HG03439 (cell line): ENCODE results near the gene KAT7.
"Not testable (repeated sequence)": the region's sequence is repeated elsewhere in the genome, so short reads cannot be mapped to it uniquely, and the experiment has no call there.

Experiments used
- ATAC-seq: cut with Tn5 transposase; IDR thresholded peaks from one replicate; pipeline ENCODE4 v1.9.1; 2021; ENCODE audit warnings: mild to moderate bottlenecking, moderate library complexity; ENCODE audit not compliant: unreplicated experiment

Gene KAT7

DNA sequence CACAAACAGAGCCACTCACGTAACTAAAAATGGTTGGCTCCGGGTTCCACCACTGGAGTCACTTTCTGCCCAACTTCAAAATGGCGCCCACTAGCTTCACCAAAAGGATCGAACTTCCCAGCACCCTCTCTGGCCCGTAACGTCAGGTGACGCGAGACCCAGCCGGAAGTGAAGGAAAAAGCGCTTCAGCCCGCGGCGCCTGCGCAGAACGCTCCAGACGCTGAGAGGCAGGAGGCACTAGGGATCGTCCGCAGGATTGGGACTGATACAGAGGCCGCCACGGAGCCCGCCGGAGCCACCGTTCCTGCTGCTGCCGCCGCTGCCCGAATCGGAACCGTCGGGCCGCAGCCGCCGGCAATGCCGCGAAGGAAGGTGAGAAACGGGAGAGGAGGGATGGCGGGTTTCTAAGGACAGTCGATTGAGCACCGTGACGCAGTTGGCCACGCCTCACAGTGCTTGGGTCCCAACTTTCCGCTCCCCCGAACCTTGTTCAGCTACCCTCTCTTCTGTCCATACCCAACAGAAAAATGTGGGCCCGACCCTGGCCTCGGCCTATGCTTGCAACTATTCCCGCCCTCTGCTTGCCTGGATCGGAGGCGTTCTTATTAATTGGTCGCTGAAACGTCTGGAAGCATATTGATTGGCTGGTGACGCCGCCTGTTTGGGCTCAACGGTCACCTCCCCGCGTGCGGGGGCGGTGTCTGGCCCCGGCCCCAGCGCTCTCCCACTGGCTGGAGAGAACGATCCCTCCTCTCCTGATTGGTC lies at the start of gene KAT7:
Gene KAT7 (plus strand): TSS at position 204 of the 765 bp plus-strand sequence. CDS start 154 bp downstream, at position 358.
- ATAC-seq: peak; percentile 91

DNA sequence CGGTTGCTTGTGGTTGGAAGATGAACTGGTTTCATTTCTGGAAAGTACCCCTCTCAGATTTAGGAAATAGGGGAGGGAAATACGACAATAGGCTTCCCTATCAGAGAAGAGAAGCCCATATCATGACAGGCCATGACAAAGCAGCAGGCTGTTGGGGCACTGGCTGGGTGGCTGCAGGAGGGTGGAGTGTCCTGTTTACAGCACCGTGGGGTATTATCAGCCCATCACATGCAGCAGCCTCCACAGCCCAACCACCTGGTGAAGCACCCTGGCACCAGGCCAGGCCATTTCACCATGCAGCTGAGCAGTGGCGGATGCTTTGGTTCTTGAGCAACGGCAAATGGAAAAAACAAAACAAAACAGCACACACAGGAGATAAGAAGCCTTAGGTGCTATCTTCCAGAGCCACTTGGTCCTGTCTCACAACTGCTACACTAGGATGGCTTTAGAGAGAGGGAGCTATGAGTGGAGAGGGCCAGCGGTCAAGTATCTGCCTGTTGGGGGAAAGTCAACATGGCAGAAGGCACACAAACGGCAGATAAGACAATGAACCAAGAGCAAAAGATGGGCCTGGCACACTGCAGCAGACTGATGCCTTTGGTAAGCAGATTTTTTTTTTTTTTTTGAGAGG lies 48.7 kb upstream of the KAT7 start:
- no peak for ATAC-seq

DNA sequence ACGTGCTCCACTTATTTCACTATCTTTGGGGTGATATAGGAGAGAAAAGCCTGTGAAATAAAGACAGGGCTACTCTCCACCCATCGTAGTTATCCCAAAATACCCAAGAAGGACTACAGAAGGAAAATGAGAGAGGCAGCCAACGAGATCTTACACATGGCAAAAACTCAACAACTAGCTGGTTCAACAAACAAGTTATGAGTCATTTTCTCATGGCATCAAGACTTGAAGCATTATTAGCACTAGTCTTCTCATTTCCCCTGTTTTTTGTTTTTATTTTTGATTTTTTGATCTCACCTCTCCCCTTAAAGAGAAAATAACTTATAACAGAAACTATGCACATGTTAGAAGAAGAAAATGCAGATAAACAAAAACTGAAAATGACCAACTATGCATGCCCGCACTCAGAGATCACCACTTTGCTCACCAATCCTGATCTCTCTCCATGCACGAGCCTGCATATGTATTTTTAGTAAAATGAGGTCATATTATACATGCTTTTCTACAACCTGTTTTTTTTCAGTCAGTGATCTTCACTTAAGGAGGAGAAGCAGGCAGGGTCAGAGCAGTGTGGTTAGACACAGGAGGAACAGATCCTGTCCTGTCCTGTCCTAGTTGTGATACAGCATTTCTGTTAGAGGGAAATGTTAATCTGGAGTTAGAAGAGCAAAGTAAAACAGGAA lies 47.3 kb upstream of the KAT7 start:
- ATAC-seq: peak; percentile 42

DNA sequence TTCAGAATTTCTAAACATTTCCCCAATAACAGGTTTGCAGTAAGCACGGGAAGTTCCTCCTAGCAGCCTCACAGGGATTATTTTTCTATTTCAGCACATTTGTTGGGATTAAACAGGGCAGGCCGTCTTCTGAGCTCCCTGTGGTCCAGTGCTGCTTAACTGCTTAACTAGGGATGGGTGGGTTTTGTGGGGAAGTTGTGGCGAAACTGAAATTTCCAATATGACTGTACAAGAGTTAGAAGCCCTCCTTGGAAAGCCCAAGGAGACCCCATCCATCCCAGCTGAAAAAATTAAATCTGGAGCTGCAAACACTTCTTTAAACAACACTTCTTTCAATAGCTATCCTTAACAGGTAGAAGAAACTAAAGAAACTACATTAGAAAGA lies 46.8 kb upstream of the KAT7 start:
- ATAC-seq: no peak

DNA sequence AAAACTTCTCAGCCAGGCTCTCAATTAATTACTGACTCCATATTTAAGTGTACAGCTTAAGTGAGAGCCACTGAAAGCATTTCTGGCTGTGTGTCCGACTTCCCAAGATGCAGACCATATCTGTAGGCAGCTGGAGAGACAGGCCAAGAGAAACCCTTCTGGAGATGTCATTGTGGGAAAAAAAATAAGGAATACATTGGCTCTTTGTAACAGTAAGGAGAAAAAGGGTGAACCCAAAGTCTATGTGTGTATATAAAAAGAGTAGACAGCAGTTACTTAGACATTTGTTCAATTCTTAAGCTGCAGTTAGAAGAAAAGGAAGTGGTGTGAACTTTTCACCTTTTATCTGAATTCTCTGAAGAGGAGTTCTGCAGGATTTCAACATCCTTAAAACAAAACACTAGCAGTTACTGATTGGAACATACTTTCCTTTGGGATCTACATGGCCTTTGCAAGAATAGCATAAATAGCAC lies 46.3 kb upstream of the KAT7 start:
- ATAC-seq: no peak

DNA sequence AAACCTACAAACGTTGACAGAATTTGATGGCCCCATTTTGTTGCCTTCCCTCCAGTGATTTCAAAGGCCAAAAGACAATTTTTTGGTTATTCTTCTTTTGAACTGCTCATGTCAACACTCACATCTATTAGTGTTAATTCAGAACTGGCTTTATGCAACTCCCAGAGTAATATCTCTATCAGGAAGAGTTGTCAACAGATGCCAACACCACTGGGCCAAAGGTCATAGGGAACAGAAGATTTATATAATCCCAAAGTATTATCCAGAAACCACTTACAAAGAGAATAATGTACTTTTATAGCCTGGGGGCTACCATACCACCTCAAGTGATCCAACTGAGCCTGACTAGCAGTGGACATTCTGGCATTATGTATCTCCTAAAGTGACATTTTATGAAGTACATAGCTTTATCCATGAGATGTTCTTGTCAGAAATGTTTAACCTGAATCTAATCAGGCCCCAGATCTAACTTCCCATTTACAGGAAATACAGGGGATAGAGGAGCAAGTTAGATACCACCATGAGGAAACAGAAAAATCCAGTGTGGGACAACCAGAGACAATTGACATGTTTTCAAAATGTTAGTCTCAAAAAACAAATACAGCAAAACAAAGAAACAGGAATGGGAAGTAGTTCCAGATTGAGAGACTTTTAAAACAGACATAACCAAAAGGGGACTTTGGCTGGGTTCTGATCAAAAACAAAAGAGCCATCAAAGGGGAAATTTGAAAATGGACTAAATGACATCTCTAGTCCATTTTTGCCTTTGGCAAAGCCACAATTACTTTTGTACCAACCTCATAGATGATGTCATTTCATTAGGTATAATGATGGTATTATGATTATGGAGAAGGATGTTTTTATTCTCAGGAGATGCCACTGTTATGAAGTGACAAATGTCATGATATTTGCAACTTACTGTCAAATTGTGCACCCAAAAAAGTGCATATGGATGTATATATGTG lies 43.0 kb upstream of the KAT7 start:
- ATAC-seq: no peak

DNA sequence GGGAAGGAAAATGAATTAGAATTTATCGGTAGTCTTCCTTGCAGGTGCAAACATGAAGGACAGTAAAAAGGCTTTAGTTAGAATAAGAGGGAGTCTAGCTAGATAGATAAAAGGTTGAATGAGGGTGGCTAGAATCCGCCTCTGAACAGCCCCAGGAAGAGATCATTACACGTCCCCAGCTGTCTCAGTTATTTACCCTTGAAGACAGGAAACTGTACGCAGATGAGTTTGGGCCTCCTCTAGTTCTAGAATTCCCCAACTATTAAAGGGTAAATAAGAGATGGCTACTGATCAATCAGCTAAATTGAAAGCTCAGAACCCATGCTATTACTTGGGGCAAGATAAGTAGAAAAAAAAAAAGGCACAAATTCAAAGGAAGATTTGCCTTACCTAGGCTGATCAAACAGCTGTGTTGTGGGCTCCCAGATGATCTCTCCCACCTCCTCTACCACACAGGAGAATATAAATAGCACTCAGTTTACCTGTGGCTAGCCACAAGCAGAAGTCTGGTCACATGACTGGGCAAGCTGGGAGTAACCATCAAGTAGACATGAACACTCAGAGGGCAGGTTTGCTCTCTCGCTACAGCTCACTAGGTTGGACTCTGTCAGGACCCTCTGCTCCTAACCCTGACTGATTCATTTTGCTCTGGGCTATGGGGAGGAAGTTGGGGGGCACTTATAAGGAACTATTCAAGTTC lies 41.5 kb upstream of the KAT7 start:
- peak; percentile 57 for ATAC-seq

DNA sequence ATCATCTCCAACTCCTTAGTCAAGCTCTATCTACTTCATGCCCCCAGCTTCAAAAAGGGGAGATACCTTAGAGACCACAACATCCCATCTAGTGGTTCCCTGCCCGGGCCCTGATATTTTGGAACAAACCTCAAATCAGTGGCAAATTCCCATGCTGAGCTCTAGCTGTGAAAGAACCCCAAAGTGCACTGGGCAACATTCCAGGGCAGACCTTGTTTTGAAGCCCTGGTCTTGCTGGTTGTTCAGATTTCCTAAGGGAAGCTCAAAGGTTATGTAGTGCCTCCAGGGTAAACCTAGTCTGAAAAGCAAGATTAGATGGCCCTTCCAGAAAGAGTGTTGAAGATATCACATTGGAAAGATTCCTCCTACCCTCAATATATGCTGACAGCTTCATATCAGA lies 40.8 kb upstream of the KAT7 start:
- no peak for ATAC-seq

DNA sequence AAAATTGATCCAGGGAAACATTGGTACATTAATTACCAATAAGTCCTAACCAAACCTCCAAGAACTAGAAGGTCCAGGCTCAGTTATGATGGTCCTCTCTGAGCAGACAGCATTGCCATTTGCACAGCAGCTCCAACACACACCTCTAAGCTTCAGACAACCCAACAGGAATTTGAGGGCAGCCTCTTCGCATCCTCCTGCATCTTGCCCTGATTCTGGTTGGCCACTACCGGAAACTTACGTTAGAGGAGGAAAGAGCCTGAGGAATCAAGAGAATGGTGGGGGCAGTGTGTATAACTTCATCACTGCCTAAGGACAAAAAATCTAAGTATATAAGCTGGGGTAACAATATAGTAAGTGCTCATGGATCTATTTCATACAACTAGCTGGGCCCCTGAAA lies 40.3 kb upstream of the KAT7 start:
- no peak for ATAC-seq

DNA sequence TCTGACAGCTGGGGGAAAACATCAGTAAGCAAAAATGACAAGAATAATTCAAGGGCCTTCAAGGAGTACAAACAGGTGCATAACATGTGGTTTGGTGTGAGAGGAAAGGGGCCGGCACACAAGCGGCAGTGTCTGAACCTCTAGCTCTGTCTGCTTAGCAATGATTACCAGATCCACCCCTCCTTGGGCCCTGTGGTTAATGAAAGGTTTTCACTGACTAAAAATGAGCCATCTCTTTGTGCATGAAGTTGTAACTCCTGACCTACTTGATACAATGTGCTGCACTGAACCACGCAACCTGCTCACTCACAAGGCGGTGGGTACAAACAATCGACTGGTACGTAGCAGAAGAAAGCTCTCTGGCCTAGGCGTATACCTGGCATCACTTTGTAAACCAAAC lies 39.7 kb upstream of the KAT7 start:
- peak; percentile 77 for ATAC-seq

DNA sequence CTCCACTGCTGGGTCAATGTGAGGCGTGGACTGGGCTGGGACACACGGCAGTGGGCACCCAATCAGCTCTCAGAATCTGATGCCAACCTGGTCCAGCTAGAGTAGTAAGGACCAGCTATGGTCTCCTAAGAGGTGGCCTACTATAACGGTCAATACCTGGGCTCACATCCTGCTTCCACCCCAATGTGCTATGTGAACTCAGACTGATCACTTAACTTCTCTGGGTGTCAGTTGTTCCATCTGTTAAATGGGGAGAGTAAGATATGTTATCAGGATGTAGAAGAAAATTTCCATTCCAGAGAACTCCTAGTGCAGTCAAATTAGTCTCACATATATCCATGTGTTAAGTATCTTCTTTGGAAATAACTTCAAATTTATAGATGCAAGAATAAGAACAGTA lies 38.8 kb upstream of the KAT7 start:
- ATAC-seq: no peak

DNA sequence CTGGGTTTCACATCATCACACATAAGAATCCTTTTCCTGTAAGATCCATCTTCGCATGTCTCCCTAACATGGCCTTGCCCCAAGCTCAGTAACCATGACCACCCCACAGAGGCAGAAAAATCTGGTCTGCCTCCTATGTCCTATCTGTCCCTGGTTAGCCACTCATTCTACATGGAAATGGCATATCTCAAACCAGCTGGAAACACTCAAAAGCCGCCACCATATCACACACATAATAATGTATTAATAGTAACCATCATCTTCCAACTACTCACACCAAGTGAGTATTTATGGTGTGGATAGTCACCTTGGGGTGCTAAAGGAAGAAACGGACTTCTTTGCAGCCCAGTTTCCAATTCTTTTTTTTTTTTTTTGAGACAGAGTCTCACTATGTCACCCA lies 36.0 kb upstream of the KAT7 start:
- no peak for ATAC-seq

DNA sequence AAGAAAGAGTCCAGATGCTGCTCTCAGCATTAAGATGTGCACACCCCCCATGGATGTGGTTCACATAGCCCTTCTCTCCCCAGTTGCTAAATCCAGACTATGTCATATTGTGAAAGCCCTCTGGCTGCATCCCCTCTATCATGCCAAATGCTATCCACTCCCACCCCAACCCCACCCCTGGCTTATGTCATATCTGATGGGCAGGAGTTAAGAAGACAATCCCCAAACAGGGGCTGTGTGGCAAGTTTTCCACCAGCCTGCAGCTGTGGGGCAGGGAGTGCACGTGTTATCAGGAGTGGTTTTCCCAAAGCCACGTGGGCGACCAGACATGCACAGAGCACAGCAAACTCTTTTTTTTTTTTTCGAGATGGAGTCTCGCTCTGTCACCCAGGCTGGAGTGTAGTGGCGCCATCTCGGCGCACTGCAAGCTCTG lies 34.5 kb upstream of the KAT7 start:
- no peak for ATAC-seq

DNA sequence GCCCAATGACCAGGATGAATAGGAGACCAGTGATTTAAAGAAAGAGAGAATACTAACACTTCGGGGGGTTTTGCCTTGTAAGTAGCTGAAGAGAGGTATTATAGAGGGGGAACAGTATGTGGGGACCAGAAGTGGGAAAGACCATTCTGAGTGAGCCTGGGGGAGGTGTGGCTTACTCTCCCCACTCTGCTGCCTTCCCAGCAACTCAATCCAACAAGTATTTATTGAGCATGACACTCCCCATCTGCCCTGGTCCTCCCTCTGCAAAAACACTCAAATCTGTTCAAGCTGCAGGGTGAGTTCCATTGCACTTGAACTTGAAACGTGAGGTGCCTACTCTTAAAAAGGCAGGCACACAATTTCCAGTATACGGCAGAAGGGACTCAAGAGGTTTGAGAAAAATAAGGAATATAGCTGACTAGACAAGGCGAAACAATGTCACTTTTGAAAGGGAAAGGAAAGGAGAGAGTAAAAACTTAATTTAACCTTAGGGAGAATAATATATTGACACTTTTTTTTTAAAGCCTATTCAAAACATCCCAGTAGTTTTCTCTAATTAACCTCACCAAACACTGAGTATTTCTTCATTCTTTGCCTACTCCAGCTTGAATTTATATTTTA lies 32.7 kb upstream of the KAT7 start:
- ATAC-seq: no peak

DNA sequence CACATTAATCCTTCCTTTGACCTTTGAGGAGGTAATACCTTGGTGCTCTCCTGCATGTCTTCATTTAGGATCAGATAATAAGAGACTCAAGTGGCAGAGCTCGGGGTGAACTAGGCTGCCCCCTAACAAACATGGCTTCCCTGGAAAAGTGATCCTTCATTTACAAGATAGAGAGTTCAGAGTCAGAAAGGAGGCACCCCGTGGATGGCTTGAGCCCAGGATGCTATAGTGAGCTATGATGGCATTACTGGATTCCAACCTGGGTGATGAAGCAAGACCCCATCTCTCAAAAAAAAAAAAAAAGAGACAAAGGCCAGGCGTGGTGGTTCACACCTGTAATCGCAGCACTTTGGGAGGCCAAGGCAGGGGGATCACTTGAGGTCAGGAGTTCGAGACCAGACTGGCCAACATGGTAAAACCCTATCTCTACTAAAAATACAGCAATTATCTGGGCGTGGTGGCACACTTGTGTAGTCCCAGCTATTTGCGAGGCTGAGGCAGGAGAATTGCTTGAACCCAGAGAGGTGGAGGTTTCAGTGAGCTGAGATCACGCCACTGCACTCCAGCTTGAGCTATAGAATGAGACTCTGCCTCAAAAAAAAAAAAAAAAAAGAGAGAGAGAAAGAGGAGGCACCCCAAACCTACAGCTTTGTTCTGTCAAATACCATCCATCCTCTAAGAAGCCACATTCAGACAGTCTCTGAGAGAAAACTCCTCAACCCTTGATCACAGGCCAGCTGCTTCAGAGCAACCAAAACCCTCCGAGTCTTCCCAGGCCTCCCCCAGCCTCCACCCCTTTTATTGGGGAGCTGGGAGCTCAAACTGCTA lies 31.9 kb upstream of the KAT7 start:
- ATAC-seq: no peak

DNA sequence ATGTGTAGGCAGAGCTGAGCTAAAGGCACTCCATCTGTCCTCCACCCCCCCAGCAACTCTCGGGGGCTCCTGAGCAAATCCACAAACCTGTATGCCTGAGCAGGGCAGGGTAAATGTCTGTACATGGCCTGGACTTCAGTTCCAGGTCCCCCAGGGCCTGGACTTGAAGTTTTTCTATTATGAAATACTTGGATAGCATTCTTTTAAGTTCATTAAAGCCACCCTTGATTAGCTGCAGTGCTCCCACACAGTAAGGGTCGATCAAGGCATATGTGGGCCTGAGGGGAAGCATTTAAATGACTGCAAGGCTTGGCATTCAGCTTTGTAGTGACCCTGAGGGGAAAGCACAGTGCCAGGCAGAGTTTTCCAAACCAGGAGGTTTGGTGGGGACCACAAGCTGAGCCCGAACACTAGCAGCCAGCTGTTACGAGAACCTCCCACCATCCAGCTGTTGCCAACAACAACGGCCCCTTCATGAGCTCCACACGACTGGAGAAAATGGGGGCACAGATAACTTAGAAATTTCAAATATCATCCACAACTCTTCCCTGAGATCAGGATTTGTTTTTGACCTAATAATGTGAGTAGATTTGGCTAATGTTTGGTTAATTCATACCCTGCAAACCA lies 31.2 kb upstream of the KAT7 start:
- ATAC-seq: no peak

DNA sequence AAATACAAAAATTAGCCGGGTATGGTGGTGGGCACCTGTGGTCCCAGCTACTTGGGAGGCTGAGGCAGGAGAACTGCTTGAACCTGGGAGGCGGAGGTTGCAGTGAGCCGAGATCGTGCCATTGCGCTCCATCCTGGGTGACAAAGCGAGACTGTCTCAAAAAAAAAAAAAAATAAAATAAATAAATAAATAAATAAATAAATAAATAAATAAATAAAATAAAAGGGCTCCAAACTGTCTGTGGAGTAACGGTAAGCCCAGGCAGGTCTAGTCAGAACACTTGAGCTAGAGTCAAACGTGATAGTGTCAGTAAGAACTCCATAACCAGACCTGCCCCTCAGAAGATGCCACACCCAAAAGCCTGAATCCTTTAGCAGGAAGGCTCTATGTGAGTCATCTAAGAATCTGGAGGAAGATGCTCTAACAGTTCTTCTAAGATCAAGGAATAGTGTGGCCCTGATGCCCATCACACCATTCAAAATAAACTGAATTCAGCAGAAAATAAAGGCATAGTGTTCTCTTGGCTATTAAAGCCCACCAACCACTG lies 29.9 kb upstream of the KAT7 start:
- ATAC-seq: not testable (repeated sequence)

DNA sequence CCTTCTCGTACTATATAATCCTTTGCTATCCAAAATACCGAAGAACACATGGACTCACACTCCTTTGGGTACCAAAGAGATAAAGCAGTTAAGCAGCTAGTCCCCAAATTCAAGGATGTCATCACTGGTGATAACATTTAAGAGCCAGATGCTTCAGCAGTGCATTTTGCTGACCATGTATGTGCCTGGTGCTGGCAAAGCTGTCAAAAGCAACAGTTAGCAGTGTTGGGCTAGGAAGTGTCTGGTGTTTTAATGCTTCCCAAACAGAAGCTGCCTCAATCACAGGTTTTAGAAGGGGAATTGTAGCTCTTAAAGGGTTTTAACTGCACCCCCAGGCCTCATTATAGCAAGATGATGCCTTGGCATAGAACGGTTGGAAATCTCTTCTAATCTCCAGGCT lies 29.3 kb upstream of the KAT7 start:
- ATAC-seq: no peak
